Neural cell (in vitro differentiated cells): ENCODE results near the gene ROBO4. TPM values are rescaled to one million over a fixed set of nuclear protein-coding genes. Genes with fewer than 3 reads are reported as not detected.

Experiments used
- H2AFZ ChIP-seq: fragments of 200-600, 300-800 bp; sonication (generic), shearing (Covaris generic); 2 replicates; pipeline ENCODE4 v1.6.0; 2014; ENCODE audit warnings: low read depth, mild to moderate bottlenecking, antibody characterized with exemption, low read length, moderate library complexity
- H3F3A ChIP-seq: fragments of 200-600 bp; shearing (Covaris generic); 2 replicates; pipeline ENCODE4 v1.6.1; 2016; ENCODE audit warnings: mild to moderate bottlenecking, moderate library complexity, mixed read lengths, antibody characterized with exemption, low read length; ENCODE audit not compliant: insufficient read depth, poor library complexity, severe bottlenecking
- H3K27ac ChIP-seq: fragments of 200-600, 300-800 bp; sonication (generic), shearing (Covaris generic); 2 replicates; pipeline ENCODE4 v1.5.1; 2014; ENCODE audit warnings: mild to moderate bottlenecking, low read length, moderate library complexity
- H3K27me3 ChIP-seq: fragments of 300-800, 200-600 bp; sonication (generic), shearing (Covaris generic); 2 replicates; pipeline ENCODE4 v1.6.0; 2014; ENCODE audit warnings: mild to moderate bottlenecking, low read depth, low read length, moderate library complexity; ENCODE audit not compliant: insufficient read depth
- H3K36me3 ChIP-seq: fragments of 300-800, 200-600 bp; sonication (generic), shearing (Covaris generic); 2 replicates; pipeline ENCODE4 v1.5.1; 2014; ENCODE audit warnings: mild to moderate bottlenecking, antibody characterized with exemption, low read length, moderate library complexity; ENCODE audit not compliant: insufficient read depth
- H3K4me2 ChIP-seq: fragments of 300-800, 200-600 bp; sonication (generic), shearing (Covaris generic); 2 replicates; pipeline ENCODE4 v1.6.0; 2014; ENCODE audit warnings: mild to moderate bottlenecking, low read length
- H3K4me3 ChIP-seq: fragments of 300-800, 200-600 bp; sonication (generic), shearing (Covaris generic); 2 replicates; pipeline ENCODE4 v1.5.1; 2014; ENCODE audit warnings: mild to moderate bottlenecking, low read length, moderate library complexity
- H3K79me2 ChIP-seq: fragments of 200-600 bp; shearing (Covaris generic); replicated peaks from 2 replicates; pipeline ENCODE4 v1.6.0; 2014; ENCODE audit warnings: mild to moderate bottlenecking, low read length, moderate library complexity; ENCODE audit not compliant: insufficient read depth
- H3K9ac ChIP-seq: fragments of 300-800, 200-600 bp; sonication (generic), shearing (Covaris generic); 2 replicates; pipeline ENCODE4 v1.6.1; 2016; ENCODE audit warnings: mild to moderate bottlenecking, low read length, mixed read lengths
- H3K9me2 ChIP-seq: fragments of 200-600 bp; shearing (Covaris generic); 2 replicates; pipeline ENCODE4 v1.6.1; 2016; ENCODE audit warnings: mild to moderate bottlenecking, low read length, mixed read lengths; ENCODE audit not compliant: insufficient read depth
- H3K9me3 ChIP-seq: fragments of 200-600, 300-800 bp; sonication (generic), shearing (Covaris generic); 2 replicates; pipeline ENCODE4 v1.6.1; 2016; ENCODE audit warnings: mild to moderate bottlenecking, mixed run types, low read length, moderate library complexity, mixed read lengths
- H4K20me1 ChIP-seq: fragments of 200-600 bp; shearing (Covaris generic); 2 replicates; pipeline ENCODE4 v1.6.1; 2016; ENCODE audit warnings: mild to moderate bottlenecking, mixed run types; ENCODE audit not compliant: insufficient read depth
- EP300 ChIP-seq: fragments of 450-650 bp; conservative IDR thresholded peaks from 2 replicates; pipeline ENCODE4 v1.6.1; 2014; ENCODE audit warnings: antibody characterized with exemption, mild to moderate bottlenecking, moderate library complexity; ENCODE audit not compliant: poor library complexity, severe bottlenecking
- EZH2 ChIP-seq: fragments of 200-600, 300-800 bp; shearing (Covaris generic), sonication (generic); IDR thresholded peaks from 2 replicates; pipeline ENCODE4 v1.6.1; 2014; ENCODE audit warnings: antibody characterized with exemption, low read length, borderline replicate concordance, mild to moderate bottlenecking; ENCODE audit not compliant: insufficient read depth, poor library complexity, severe bottlenecking
- MXI1 ChIP-seq: fragments of 450-650 bp; conservative IDR thresholded peaks from 2 replicates; pipeline ENCODE4 v1.6.1; 2014; ENCODE audit warnings: antibody characterized with exemption, mild to moderate bottlenecking; ENCODE audit not compliant: poor library complexity, severe bottlenecking
- POLR2AphosphoS5 ChIP-seq: IDR thresholded peaks from 2 replicates; pipeline ENCODE4 v1.6.1; 2012
- RAD21 ChIP-seq: fragments of 450-650 bp; conservative IDR thresholded peaks from 2 replicates; pipeline ENCODE4 v1.6.1; 2014; ENCODE audit warnings: antibody characterized with exemption, mild to moderate bottlenecking, moderate library complexity
- SMC3 ChIP-seq: fragments of 450-650 bp; conservative IDR thresholded peaks from 2 replicates; pipeline ENCODE4 v1.6.1; 2014; ENCODE audit warnings: antibody characterized with exemption, mild to moderate bottlenecking, moderate library complexity; ENCODE audit not compliant: poor library complexity
- TAF1 ChIP-seq: IDR thresholded peaks from 2 replicates; pipeline ENCODE4 v1.6.1; 2012; ENCODE audit warnings: low read depth
- polyA plus RNA-seq: library from polyadenylated mRNA; depleted of rRNA; stranded (reverse); fragments of >200 nt; gene quantifications from 2 replicates; pipeline ENCODE4 v1.2.3, GENCODE V29; 2014
- TF ChIP-seq, protein P1 (sequence below): IDR thresholded peaks from 2 replicates; pipeline ENCODE4 v1.6.1; 2012; ENCODE audit warnings: borderline replicate concordance
- TF ChIP-seq, protein P2 (sequence below): fragments of 450-650 bp; IDR thresholded peaks from 2 replicates; pipeline ENCODE4 v1.5.1; 2014; ENCODE audit warnings: antibody characterized with exemption, mild to moderate bottlenecking, moderate library complexity; ENCODE audit not compliant: poor library complexity, severe bottlenecking

ROBO4 gene
- polyA plus RNA-seq, 1 donor from 2014 or later = not detected

DNA sequence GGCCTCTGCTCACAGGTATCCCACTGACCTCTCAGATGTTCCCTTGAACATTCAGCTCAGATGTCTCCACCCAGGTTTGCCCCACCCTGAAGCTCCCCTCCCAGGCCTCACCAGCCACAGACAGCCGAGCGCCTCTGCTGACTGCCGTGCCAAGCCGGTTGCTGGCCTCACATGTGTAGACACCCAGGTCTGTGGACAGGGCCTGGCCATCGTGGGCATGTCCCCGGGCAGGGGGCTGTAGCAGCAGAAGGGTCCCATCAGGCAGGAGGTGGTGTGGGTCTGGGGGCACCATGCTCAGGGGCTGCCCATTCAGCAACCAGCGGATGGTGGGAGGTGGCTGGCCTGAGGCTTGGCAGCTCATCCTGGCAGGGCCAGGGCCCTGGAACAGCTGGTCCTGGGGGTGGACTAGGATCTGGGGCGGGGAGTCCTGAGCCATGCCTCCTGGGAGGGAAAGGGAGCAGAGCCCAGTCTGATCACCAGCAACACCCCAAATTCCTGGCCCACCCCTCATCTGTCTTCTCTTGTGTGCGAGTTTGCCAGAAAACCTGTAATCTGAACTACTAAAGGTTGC, 759 bp downstream of the ROBO4 start:
- Histone ChIP-seq H3K4me2 (no peak overlapping the region), H2AFZ (no peak overlapping the region), H3K27ac (no peak overlapping the region), H3K4me3 (no peak overlapping the region), H3K79me2 (no peaks in the 10 kb centered on the region), H3K9me3 (no peaks in the 10 kb centered on the region), H3K9ac (no peak overlapping the region), H3K36me3 (no peaks in the 10 kb centered on the region), H3K9me2 (no peaks in the 10 kb centered on the region), H3F3A (no peaks in the 10 kb centered on the region), H3K27me3 (no peaks in the 10 kb centered on the region), H4K20me1 (no peaks in the 10 kb centered on the region)
- TF ChIP-seq, protein P1, sequence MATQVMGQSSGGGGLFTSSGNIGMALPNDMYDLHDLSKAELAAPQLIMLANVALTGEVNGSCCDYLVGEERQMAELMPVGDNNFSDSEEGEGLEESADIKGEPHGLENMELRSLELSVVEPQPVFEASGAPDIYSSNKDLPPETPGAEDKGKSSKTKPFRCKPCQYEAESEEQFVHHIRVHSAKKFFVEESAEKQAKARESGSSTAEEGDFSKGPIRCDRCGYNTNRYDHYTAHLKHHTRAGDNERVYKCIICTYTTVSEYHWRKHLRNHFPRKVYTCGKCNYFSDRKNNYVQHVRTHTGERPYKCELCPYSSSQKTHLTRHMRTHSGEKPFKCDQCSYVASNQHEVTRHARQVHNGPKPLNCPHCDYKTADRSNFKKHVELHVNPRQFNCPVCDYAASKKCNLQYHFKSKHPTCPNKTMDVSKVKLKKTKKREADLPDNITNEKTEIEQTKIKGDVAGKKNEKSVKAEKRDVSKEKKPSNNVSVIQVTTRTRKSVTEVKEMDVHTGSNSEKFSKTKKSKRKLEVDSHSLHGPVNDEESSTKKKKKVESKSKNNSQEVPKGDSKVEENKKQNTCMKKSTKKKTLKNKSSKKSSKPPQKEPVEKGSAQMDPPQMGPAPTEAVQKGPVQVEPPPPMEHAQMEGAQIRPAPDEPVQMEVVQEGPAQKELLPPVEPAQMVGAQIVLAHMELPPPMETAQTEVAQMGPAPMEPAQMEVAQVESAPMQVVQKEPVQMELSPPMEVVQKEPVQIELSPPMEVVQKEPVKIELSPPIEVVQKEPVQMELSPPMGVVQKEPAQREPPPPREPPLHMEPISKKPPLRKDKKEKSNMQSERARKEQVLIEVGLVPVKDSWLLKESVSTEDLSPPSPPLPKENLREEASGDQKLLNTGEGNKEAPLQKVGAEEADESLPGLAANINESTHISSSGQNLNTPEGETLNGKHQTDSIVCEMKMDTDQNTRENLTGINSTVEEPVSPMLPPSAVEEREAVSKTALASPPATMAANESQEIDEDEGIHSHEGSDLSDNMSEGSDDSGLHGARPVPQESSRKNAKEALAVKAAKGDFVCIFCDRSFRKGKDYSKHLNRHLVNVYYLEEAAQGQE = no peak
- TF ChIP-seq EP300 = no peak
- TF ChIP-seq POLR2AphosphoS5 = no peak
- TF ChIP-seq SMC3 = no peak
- no peak for TF ChIP-seq RAD21
- TF ChIP-seq, protein P2, sequence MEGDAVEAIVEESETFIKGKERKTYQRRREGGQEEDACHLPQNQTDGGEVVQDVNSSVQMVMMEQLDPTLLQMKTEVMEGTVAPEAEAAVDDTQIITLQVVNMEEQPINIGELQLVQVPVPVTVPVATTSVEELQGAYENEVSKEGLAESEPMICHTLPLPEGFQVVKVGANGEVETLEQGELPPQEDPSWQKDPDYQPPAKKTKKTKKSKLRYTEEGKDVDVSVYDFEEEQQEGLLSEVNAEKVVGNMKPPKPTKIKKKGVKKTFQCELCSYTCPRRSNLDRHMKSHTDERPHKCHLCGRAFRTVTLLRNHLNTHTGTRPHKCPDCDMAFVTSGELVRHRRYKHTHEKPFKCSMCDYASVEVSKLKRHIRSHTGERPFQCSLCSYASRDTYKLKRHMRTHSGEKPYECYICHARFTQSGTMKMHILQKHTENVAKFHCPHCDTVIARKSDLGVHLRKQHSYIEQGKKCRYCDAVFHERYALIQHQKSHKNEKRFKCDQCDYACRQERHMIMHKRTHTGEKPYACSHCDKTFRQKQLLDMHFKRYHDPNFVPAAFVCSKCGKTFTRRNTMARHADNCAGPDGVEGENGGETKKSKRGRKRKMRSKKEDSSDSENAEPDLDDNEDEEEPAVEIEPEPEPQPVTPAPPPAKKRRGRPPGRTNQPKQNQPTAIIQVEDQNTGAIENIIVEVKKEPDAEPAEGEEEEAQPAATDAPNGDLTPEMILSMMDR = no peak
- no peak for TF ChIP-seq MXI1
- no peak for TF ChIP-seq EZH2
- no peak for TF ChIP-seq TAF1

DNA sequence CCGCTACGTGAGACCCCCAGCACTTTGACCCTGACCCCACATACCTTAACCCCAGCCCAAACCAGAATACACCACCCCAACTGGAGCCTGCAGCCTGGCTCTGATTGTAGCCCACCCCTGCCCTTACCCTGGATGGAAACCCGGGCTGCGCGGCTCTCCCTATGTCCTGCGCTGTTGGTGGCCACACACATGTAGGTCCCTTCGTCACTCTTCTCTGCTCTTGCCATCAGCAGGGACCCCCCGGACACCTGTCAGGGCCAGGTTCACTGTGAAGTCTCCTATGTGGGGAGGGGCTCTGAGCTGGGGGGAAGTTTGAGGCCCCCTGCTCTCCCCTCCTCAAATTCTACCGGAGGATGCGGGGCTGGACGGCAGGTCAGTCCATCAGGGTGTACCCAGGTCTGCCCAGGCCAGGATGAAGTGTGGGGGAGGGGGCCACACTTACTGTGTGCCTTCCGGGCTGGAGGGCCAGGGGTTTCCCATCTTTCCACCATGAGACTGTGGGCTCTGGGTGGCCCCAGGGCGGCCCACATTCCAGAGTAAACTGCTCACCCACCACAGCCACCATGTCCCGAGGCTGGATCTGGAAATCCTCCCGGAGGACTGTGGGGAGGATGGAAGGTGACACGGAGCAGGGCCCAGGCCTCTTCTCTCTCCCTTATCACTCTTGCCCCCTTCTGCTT, 1.5 kb downstream of the ROBO4 start:
- Histone ChIP-seq H3F3A (no peaks in the 10 kb centered on the region), H3K9ac (no peak overlapping the region), H3K9me2 (no peaks in the 10 kb centered on the region), H3K4me2 (no peak overlapping the region), H3K27me3 (no peaks in the 10 kb centered on the region), H2AFZ (no peak overlapping the region), H3K9me3 (no peaks in the 10 kb centered on the region), H3K36me3 (no peaks in the 10 kb centered on the region), H3K79me2 (no peaks in the 10 kb centered on the region), H4K20me1 (no peaks in the 10 kb centered on the region), H3K4me3 (no peak overlapping the region), H3K27ac (no peak overlapping the region)
- TF ChIP-seq SMC3 = no peak
